SK-N-SH (cell line): ENCODE data around the gene PTTG1IP.

Source experiments
- CTCF ChIP-seq: fragments of 200-600 bp; sonication (generic); IDR thresholded peaks from 2 replicates; pipeline ENCODE4 v1.6.1; 2017; ENCODE audit warnings: antibody characterized with exemption, mild to moderate bottlenecking, moderate library complexity
- EP300 ChIP-seq, 2 experiments: IDR thresholded peaks; 2 replicates each; pipeline versions ENCODE4 v1.4.0 to v1.6.1; 2012; ENCODE audit warnings: borderline replicate concordance in 1 of 2, low read depth in 1 of 2, low read length in 1 of 2
- EZH2phosphoT487 ChIP-seq: fragments of 200-600 bp; sonication (generic); IDR thresholded peaks from 2 replicates; pipeline ENCODE4 v1.6.1; 2017; ENCODE audit warnings: low read depth, mixed run types, mild to moderate bottlenecking, antibody characterized with exemption, moderate library complexity, borderline replicate concordance
- GABPA ChIP-seq: IDR thresholded peaks from 2 replicates; pipeline ENCODE4 v1.4.0; 2012; ENCODE audit warnings: low read depth, mild to moderate bottlenecking
- GATA2 ChIP-seq: sonication (generic); formaldehyde crosslinking; IDR thresholded peaks from 2 replicates; pipeline ENCODE4 v1.5.0; 2020; ENCODE audit warnings: mild to moderate bottlenecking, missing genetic modification reagents
- IRF3 ChIP-seq: fragments of 150-350 bp; IDR thresholded peaks from 2 replicates; pipeline ENCODE4 v1.6.1; 2016; ENCODE audit warnings: mild to moderate bottlenecking, low read depth, low read length
- MEF2A ChIP-seq: IDR thresholded peaks from 2 replicates; pipeline ENCODE4 v1.4.0; 2012; ENCODE audit warnings: low read depth, borderline replicate concordance
- NRF1 ChIP-seq: IDR thresholded peaks from 2 replicates; pipeline ENCODE4 v1.6.1; 2012; ENCODE audit warnings: low read depth, mild to moderate bottlenecking, low read length
- RAD21 ChIP-seq: IDR thresholded peaks from 2 replicates; pipeline ENCODE4 v1.6.1; 2012; ENCODE audit warnings: mild to moderate bottlenecking, low read length
- RCOR1 ChIP-seq: fragments of 150-350 bp; IDR thresholded peaks from 2 replicates; pipeline ENCODE4 v1.6.1; 2017; ENCODE audit warnings: antibody characterized with exemption, low read length
- TAF1 ChIP-seq: IDR thresholded peaks from 2 replicates; pipeline ENCODE4 v1.6.1; 2012; ENCODE audit warnings: low read depth, mild to moderate bottlenecking, low read length, moderate library complexity, borderline replicate concordance
- TF ChIP-seq, protein P1 (sequence below): IDR thresholded peaks from 2 replicates; pipeline ENCODE4 v1.6.1; 2012; ENCODE audit warnings: mild to moderate bottlenecking, low read depth, low read length, moderate library complexity
- TF ChIP-seq, protein P2 (sequence below): IDR thresholded peaks from 2 replicates; pipeline ENCODE4 v1.4.0; 2012; ENCODE audit warnings: low read depth, borderline replicate concordance

- TF ChIP-seq GABPA (no peak), IRF3 (no peak), CTCF (no peak), NRF1 (no peak), EP300 (IDR thresholded peaks at IDR 0.05; ENCODE audit: borderline replicate concordance in 1 of 2, low read depth in 1 of 2, low read length in 1 of 2) (no peak), RCOR1 (no peak), RAD21 (no peak), TAF1 (no peak), GATA2 (CRISPR knock-in tag) (no peak), MEF2A (no peak), EZH2phosphoT487 (no peak)
- TF ChIP-seq, protein P1, sequence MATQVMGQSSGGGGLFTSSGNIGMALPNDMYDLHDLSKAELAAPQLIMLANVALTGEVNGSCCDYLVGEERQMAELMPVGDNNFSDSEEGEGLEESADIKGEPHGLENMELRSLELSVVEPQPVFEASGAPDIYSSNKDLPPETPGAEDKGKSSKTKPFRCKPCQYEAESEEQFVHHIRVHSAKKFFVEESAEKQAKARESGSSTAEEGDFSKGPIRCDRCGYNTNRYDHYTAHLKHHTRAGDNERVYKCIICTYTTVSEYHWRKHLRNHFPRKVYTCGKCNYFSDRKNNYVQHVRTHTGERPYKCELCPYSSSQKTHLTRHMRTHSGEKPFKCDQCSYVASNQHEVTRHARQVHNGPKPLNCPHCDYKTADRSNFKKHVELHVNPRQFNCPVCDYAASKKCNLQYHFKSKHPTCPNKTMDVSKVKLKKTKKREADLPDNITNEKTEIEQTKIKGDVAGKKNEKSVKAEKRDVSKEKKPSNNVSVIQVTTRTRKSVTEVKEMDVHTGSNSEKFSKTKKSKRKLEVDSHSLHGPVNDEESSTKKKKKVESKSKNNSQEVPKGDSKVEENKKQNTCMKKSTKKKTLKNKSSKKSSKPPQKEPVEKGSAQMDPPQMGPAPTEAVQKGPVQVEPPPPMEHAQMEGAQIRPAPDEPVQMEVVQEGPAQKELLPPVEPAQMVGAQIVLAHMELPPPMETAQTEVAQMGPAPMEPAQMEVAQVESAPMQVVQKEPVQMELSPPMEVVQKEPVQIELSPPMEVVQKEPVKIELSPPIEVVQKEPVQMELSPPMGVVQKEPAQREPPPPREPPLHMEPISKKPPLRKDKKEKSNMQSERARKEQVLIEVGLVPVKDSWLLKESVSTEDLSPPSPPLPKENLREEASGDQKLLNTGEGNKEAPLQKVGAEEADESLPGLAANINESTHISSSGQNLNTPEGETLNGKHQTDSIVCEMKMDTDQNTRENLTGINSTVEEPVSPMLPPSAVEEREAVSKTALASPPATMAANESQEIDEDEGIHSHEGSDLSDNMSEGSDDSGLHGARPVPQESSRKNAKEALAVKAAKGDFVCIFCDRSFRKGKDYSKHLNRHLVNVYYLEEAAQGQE = no peak
- TF ChIP-seq, protein P2, sequence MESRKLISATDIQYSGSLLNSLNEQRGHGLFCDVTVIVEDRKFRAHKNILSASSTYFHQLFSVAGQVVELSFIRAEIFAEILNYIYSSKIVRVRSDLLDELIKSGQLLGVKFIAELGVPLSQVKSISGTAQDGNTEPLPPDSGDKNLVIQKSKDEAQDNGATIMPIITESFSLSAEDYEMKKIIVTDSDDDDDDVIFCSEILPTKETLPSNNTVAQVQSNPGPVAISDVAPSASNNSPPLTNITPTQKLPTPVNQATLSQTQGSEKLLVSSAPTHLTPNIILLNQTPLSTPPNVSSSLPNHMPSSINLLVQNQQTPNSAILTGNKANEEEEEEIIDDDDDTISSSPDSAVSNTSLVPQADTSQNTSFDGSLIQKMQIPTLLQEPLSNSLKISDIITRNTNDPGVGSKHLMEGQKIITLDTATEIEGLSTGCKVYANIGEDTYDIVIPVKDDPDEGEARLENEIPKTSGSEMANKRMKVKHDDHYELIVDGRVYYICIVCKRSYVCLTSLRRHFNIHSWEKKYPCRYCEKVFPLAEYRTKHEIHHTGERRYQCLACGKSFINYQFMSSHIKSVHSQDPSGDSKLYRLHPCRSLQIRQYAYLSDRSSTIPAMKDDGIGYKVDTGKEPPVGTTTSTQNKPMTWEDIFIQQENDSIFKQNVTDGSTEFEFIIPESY = no peak
Measured at GRCh38 chr21:44820851-44821250, 52.6 kb downstream of the PTTG1IP start.
